DMS79 treated with DMSO at 0.1 percent for 48 hours (cell line): ENCODE measurements around the gene EIF4EBP2.

Experiments used
- DNase-seq: peaks from one replicate; lab custom pipeline; 2025; lab: John Stamatoyannopoulos, UW

The EIF4EBP2 gene, protein sequence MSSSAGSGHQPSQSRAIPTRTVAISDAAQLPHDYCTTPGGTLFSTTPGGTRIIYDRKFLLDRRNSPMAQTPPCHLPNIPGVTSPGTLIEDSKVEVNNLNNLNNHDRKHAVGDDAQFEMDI

DNA sequence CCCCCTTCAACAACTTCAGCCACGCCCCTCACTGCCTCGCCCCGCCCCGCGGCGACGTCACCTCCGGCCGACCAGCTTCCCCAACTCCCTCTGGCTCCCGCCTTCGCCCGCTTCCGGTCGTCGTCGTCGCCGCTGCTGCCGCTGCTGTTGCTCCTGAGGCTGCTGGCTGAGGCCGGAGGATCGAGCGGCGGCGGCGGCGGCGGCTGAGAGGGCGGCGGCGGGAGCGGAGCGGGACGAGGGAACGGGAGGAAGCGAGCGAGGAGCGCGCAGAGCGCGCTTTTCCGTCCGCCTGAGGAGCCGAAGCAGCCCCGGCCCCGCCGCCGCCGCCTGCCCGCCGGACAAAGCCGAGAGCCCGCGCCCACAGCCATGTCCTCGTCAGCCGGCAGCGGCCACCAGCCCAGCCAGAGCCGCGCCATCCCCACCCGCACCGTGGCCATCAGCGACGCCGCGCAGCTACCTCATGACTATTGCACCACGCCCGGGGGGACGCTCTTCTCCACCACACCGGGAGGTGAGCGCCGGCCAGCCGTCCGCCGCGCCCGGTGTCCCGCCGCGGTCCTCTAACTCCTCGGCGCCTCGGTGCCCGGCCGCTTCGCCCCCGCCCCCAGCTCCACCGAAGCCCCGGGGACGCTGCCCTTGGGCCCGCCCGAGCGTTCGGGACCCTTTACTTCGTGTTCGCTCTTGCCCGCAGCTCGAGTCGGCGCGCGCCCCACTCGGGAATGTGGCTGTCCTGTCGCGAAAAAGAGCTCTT is at the start of gene EIF4EBP2:
EIF4EBP2 (plus strand) TSS at position 110 of the 751 bp plus-strand sequence; CDS start at position 367, 257 bp downstream.
- DNase-seq = peak; percentile 74

GRCh38 chr10:70354556-70354955 is 49.4 kb upstream of the EIF4EBP2 start:
- DNase-seq = no peak

DNA sequence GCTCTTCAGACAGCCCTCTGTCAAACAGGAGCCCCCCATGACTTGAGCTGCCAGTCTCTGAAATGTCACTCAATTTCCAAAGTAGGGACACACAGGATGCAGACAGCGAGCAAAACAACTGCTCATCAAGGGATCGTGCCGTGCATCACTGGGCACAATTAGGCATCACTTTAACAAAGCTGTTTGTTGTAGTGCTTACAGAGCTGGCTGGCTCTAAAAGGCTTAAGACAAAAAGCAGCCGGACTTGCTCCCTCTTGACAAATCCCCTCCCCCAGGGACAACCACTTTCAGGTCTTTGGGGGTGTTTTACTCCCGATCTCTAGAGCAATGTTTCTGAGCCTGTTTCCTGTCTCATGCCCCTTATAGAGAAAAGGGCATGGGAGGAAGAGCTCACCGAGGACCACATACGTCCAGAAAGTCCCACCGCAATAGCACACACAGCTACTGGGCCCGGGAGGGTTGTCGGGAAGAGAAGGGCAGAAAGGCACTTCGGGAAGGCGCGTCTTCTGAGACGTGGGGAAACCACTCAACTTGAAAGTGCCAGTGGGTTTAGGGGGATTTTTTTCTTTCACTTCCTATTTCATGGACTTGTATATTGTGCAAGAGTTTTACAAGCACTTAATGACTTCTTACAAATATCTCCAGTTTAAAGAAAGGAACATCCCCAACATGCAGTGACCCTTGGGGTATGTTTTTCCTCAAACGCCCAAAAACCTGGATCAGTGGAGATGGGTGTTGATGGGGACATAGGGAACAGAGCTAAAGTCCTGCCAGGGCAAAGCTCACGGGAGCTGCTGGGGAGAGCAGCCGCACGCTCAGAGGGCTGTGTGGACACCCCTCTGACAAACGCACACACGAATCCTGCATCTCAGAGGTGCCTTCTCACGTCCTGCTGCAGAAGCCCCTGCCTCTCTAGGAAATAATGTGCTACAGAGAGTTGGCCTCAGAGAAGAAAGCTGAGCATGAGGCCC is 48.6 kb upstream of the EIF4EBP2 start:
- no peak for DNase-seq

GRCh38 chr10:70357565-70357964 is 46.4 kb upstream of the EIF4EBP2 start:
- no peak for DNase-seq

GRCh38 chr10:70358446-70358845 is 45.5 kb upstream of the EIF4EBP2 start:
- no peak for DNase-seq

DNA sequence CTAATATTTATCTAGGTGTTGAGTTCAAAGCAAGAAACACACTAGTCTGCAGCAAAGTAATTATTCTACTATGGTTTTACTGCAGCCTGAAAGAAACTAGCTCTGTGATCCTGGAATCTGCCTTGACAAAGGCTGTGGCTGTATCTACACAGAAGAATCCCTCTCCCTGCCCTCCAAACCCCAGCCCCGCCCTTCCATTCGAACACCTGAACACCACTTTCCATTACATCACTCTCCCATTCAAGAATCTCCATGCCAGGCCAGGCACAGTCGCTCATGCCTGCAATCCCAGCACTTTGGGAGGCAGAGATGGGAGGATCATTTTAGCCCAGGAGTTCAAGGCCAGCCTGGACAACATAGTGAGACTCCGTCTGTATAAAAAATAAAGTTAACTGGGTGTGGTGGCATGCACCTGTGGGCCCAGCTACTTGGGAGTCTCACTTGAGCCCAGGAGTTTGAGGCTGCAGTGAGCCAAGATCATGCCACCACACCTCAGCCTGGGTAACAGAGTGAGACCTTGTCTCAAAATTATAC is 44.9 kb upstream of the EIF4EBP2 start:
- DNase-seq = no peak

- no peak for DNase-seq
Observed at GRCh38 chr10:70360215-70360614, 43.7 kb upstream of the EIF4EBP2 start.

- DNase-seq = no peak
Observed at GRCh38 chr10:70362328-70362727, 41.6 kb upstream of the EIF4EBP2 start.

- no peak for DNase-seq
Observed at GRCh38 chr10:70363292-70363691, 40.7 kb upstream of the EIF4EBP2 start.

DNA sequence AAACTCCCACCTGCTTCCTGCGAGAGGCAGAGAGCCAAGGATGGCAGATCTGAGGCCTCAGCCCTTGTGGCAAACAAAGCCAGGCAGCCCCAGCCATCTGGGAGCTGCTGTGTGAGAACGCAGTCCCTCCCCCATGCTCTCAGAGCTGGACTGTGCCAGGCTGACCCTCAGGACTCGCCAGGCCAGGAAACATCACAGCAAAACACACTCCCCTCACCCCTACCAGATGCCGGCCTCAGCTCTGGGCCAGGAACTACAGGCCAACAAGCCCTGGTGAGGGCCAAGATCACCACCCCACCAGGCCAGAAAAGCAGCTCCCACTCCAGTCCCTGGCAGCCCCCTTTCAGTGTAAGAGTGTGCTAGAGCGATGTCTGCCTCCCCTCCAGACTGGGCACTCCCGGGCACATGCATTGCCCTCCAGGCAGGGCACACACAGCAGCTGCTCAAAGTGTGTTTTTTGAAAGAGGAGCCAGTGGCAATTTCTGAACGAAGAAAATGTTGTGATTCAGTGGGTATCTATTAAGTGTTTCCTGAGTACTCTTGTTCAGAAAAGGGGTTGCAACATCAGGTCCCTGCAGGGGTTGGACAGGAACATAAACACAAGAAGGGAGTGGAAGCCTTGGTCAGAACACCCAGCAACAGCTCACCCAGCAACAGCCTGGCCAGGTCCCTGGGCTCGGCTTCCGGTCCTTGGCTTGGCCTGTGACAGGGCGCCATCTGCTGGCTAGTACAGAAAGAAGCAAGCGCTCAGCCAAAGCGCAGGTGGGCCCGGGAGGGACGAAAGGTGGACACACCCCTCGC is 39.8 kb upstream of the EIF4EBP2 start:
- peak; percentile 60 for DNase-seq

GRCh38 chr10:70364772-70365091 is 39.2 kb upstream of the EIF4EBP2 start:
- no peak for DNase-seq

DNA sequence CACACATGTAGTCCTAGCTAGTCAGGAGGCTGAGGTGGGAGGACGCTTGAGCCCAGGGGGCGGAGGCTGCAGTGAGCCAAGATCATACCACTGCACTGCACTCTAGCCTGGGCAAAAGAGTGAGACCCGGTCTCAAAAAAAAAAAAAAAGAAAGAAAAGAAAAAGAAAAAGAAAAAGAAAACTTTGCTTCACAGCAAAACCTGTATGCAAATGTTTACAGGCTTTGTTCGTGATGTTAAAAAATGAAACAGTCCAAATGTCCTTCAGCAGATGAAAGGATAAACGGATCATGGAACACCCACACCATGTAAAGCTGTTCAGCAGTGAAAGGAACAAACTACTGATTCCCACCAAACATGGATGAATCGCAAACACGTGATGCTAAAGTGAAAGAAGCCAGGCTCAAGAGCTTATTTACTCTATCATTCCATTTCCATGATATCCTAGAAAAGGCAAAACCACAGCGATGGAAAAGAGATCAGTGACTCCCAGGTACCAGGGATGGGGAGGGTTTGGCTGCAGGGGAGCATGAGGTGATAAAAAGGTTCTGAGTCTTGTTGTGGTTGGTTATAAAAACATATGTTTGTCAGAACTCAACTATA is 36.6 kb upstream of the EIF4EBP2 start:
- no peak for DNase-seq

DNA sequence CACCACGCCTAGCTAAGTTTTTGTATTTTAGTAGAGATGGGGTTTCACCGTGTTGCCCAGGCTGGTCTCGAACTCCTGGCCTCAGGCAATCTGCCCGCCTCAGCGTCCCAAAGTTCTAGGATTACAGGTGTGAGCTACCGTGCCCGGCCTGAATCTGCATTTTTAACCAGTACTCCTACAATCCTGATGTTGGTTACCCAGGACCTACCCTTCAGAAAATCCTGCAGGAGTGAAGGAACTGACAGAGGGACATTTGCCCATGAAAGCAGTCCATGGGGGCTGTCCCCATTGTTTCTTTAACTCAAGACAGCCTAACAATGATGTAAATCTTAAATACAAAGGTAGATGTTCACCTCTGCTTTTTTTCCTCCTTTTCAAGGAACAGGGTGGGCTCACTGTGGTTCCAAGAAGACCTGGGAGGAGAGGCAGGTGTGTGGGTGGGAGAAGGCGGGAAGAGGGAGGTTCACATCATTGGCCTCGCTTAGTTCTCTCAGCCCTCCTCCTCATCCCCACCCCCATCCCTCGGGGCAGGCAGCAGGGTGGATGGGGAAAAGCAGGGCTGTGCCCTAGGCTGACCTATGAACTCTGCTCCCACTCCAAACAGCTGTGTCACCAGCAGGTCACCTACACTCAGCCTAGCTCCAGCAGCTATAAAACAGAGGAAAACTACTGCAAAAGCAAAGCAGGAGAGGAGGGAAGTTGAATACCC is 35.0 kb upstream of the EIF4EBP2 start:
- no peak for DNase-seq

GRCh38 chr10:70369498-70370018 is 34.4 kb upstream of the EIF4EBP2 start:
- no peak for DNase-seq

GRCh38 chr10:70370766-70371165 is 33.2 kb upstream of the EIF4EBP2 start:
- no peak for DNase-seq

- DNase-seq = no peak
Observed at GRCh38 chr10:70371846-70372245, 32.1 kb upstream of the EIF4EBP2 start.

DNA sequence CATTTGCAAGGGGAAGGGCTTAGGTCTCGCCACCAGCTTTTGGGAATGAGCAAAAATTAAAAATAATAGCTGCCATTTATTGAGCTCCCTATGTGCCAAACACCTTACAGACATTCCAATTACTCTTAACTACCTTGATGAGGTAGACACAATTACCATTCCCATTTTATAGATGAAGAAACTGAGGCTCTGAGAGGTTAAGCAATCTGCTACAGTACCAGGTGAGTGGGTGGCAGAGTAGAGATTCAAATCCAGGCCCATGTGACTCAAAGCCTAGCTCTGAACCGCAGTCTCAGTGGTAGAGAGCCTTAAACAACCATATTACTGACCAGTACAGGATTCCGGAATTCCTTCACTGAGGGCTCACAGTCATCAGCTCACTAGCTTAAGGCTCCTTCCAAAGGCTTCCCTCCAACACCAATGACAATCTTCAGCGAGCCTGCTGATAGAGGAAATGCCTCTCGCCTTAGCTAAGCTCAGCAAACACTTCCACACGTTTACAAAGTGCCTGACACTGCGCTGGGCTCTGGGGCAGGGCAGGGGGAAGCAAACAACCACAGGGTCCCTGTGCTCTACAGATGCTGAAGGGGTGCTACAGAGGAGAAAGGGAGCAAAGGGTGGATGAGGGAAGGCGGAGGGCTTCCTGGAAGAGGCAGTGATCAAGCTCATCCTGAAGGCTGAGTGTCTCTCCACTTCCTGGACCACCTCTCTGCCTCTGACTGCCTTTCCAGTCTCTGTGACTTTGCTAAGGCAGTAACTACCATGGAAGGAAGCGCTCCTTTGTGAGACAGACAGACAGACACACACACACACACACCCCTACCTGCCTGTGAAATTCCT is 28.9 kb upstream of the EIF4EBP2 start:
- no peak for DNase-seq

- no peak for DNase-seq
Observed at GRCh38 chr10:70376436-70377378, 27.2 kb upstream of the EIF4EBP2 start.
